Omental fat pad (tissue), 4 donors: Measurements from ENCODE around the gene C9orf153. TPM values are rescaled to one million over a fixed set of nuclear protein-coding genes. Genes with fewer than 3 reads are reported as not detected.
A peak's percentile ranks its signal among the peaks of the same experiment; 100 is the strongest.

ENCODE experiments used
- ATAC-seq: fragments of 150-250 bp; one replicate; pipeline ENCODE4 v1.9.1; 2016; ENCODE audit warnings: mild to moderate bottlenecking, moderate library complexity; ENCODE audit not compliant: low FRiP score
- DNase-seq: peaks from one replicate; pipeline ENCODE4 v3.0.0-alpha.2; 2019; ENCODE audit warnings: low spot score
- CTCF ChIP-seq, 3 donors: fragments of 450-650 bp; IDR thresholded peaks; one replicate each; pipeline ENCODE4 v1.5.1; 2016 to 2017; ENCODE audit warnings: antibody characterized with exemption in 3 of 3, mild to moderate bottlenecking in 3 of 3, moderate library complexity in 2 of 3
- total RNA-seq, 4 donors: library from RNA; depleted of rRNA; stranded (reverse); fragments of >200 nt; gene quantifications; one replicate each; pipeline ENCODE4 v1.1.0, GENCODE V29; 2016

C9orf153 gene
- total RNA-seq, 4 donors from 2014 or later, result 0.38 to 2.8 (median 0.83) TPM

DNA sequence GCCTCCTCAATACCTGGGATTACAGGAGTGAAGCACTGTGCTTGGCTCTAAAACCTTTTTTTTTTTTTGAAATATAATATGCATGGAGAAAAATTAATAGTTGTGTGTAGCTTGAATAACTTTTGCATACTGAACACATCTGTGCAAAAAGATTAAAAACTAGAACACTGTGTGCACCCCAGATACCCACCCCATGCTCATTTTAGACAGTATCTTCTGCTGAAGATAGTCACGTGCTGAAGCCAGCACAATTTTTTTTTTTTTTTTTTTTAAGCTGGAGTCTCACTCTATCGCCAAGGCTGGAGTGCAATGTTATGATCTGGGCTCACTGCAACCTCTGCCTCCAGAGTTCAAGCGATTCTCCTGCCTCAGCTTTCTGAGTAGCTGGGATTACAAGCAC lies 39.9 kb downstream of the C9orf153 start:
- no peak for DNase-seq
- no peak for TF ChIP-seq CTCF (IDR thresholded peaks at IDR 0.05)
- ATAC-seq, result no peak

DNA sequence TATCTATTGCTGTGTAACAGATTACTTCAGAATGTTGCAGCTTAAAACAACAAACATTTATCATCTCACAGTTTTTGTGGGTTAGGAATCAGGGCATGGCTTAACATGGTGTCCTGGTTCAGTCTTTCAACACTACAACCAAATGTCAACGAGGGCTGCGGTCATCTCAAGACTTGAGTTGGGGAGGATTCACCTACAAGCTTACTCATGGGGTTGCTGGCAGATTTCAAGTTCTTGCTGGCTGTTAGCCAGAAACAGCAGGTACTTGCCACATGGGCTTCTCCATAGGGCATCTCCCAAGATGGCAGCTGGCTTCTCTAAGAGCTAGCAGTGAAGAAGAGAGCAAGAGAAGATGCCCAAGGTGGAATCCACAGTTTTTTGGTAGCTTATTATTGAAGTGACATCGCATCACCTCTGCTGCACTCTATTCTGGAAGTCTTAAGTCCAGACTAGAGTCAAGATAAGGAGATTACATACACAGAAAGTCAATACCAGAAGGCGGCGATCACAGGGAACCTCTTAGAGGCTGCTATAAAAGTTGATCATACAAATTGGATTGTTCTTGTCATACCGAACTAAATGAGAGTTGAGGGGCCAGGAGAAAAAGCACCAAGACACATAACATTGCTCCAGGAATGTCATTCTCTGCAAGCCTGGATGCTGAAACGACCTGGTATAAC lies 42.2 kb downstream of the C9orf153 start:
- ATAC-seq (no peak), DNase-seq (no peak)
- no peak for TF ChIP-seq CTCF (IDR thresholded peaks at IDR 0.05)

DNA sequence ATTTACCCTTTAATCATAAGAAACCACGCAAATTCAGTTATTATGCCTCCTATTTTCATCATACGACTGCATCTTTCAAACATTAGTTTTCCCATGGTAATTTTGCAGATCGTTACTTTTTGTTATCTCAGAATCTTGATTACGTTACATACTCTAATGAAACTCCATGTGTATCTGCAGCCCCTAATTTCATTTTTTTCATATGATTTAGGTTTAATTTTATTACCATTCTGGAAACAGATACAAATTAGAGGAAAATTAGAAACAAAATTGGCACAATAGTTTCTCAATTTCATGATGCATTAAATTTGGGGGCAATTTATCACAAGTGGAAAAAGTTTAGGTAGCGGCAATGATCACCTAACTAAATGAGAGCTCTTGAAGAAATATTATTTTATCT lies 52.3 kb downstream of the C9orf153 start:
- no peak for TF ChIP-seq CTCF (IDR thresholded peaks at IDR 0.05)
- no peak for DNase-seq
- no peak for ATAC-seq

DNA sequence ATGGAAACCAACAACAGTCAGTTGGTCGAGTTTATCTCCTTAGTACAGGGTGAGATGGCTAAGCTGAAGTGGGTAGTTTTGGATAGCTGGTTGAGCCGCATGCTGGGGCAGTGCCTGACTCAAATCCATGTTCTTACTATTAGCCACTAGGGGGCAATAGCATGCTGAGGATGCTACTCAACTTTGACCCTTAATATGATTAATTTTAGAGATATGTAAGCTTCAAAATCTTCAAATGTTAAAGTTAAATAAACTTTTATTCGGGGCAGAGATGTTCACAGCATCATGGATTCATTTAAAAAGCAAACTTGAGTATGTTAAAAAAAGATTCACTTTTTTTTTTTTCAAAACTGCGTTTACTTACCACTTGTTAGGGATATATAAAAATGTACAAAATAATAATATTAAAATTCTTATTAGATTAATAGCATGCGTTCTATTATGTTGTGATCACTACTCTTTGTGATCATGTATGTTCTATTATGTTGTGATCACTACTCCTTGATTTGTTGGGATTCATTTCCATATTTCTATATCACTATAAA lies 57.0 kb downstream of the C9orf153 start:
- TF ChIP-seq CTCF (IDR thresholded peaks at IDR 0.05), result peak in 2 of 3 donors; percentile 12 to 54
- no peak for ATAC-seq
- no peak for DNase-seq

- no peak for ATAC-seq
- no peak for TF ChIP-seq CTCF (IDR thresholded peaks at IDR 0.05)
These were observed 57.8 kb downstream of the C9orf153 start for GRCh38 chr9:86201474-86202337.

DNA sequence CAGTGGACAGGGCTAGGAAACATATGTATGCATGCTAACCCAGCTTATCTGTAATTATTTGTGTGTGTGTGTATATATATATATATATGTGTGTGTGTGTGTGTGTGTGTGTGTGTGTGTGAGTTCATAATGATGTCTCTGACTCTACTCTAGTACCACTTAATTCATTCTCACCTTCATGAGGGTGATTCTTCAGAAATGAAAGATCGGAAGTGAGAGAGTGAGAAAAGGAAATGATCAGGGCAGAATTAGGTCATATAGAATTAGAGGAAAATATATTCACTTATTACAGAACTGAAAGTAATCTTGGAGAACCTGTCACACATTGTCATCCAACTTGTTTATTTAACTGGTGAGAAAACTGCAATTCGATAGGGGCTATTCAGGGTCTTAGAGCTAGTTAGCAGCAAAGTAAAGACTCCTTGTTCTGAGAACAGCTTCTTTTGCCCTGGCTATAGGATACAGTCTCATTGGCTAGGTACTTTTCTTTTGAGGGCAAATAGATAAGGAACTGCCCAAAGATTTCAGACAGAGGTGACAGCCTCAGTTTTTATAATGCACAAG lies 58.8 kb downstream of the C9orf153 start:
- DNase-seq (no peak), ATAC-seq (no peak)
- no peak for TF ChIP-seq CTCF (IDR thresholded peaks at IDR 0.05)

More at GRCh38 chr9:86201474-86202337, 57.8 kb downstream of the C9orf153 start:
- no peak for DNase-seq
